ENCODE measurements around the gene ADGRE2.
"Not testable (repeated sequence)": the region's sequence is repeated elsewhere in the genome, so short reads cannot be mapped to it uniquely, and the experiment has no call there.

The ADGRE2 gene

GRCh38 chr19:14779151-14779550, 791 bp upstream of the ADGRE2 start:
- no peak for DNase-seq

- DNase-seq: not testable (repeated sequence)
These were observed 715 bp downstream of the ADGRE2 start for GRCh38 chr19:14777645-14778044.

- no peak for DNase-seq
These were observed 2.3 kb downstream of the ADGRE2 start for GRCh38 chr19:14775869-14776586.

GRCh38 chr19:14775326-14775725, 3.0 kb downstream of the ADGRE2 start:
- not testable (repeated sequence) for DNase-seq

- no peak for DNase-seq
These were observed 4.0 kb downstream of the ADGRE2 start for GRCh38 chr19:14774373-14774772.

- DNase-seq: not testable (repeated sequence)
These were observed 4.6 kb downstream of the ADGRE2 start for GRCh38 chr19:14773722-14774121.

- DNase-seq: no peak
These were observed 5.4 kb downstream of the ADGRE2 start for GRCh38 chr19:14772995-14773394.

- no peak for DNase-seq
These were observed 5.9 kb downstream of the ADGRE2 start for GRCh38 chr19:14772467-14772866.

GRCh38 chr19:14770944-14771839, 7.2 kb downstream of the ADGRE2 start:
- no peak for DNase-seq

- no peak for DNase-seq
These were observed 8.2 kb downstream of the ADGRE2 start for GRCh38 chr19:14770136-14770535.

- DNase-seq: no peak
These were observed 9.2 kb downstream of the ADGRE2 start for GRCh38 chr19:14769201-14769600.

GRCh38 chr19:14768001-14768400, 10.4 kb downstream of the ADGRE2 start:
- no peak for DNase-seq

- no peak for DNase-seq
These were observed 10.8 kb downstream of the ADGRE2 start for GRCh38 chr19:14767466-14767971.

- DNase-seq: not testable (repeated sequence)
These were observed 12.5 kb downstream of the ADGRE2 start for GRCh38 chr19:14765841-14766240.

- DNase-seq: not testable (repeated sequence)
These were observed 13.0 kb downstream of the ADGRE2 start for GRCh38 chr19:14765403-14765802.

- no peak for DNase-seq
These were observed 14.0 kb downstream of the ADGRE2 start for GRCh38 chr19:14764401-14764800.

GRCh38 chr19:14763497-14764145, 14.7 kb downstream of the ADGRE2 start:
- DNase-seq: no peak

GRCh38 chr19:14762111-14762510, 16.2 kb downstream of the ADGRE2 start:
- no peak for DNase-seq

- no peak for DNase-seq
These were observed 16.8 kb downstream of the ADGRE2 start for GRCh38 chr19:14761607-14762006.

GRCh38 chr19:14758816-14759215, 19.5 kb downstream of the ADGRE2 start:
- DNase-seq: no peak

- no peak for DNase-seq
These were observed 29.8 kb downstream of the ADGRE2 start for GRCh38 chr19:14748601-14749000.

GRCh38 chr19:14746886-14747285, 31.5 kb downstream of the ADGRE2 start:
- no peak for DNase-seq

- no peak for DNase-seq
These were observed 42.4 kb downstream of the ADGRE2 start for GRCh38 chr19:14735915-14736314.
